HEK293T (cell line): ENCODE measurements around the gene IER3.
"Not testable (repeated sequence)": the region's sequence is repeated elsewhere in the genome, so short reads cannot be mapped to it uniquely, and the experiment has no call there.

ENCODE experiments used
- CTCF ChIA-PET: fragments of 350-600 bp; formaldehyde crosslinking; extraction: SDS; loops from one replicate; lab custom pipeline; 2021; ENCODE audit warnings: antibody characterized with exemption, inconsistent platforms; lab: Yijun Ruan, JAX
- POLR2A ChIA-PET: fragments of 350-600 bp; formaldehyde crosslinking; extraction: SDS; loops from one replicate; lab custom pipeline; 2020; ENCODE audit warnings: antibody characterized with exemption, inconsistent platforms; lab: Yijun Ruan, JAX
- DNase-seq: peaks from one replicate; pipeline ENCODE4 v3.0.0; 2012; ENCODE audit warnings: mixed read lengths; ENCODE audit errors: extremely low spot score
- ARNT ChIP-seq: fragments of 450-650 bp; IDR thresholded peaks from 2 replicates; pipeline ENCODE4 v1.6.1; 2017; ENCODE audit warnings: mild to moderate bottlenecking
- BHLHE40 ChIP-seq: fragments of 450-650 bp; IDR thresholded peaks from 2 replicates; pipeline ENCODE4 v1.6.1; 2016; ENCODE audit warnings: mild to moderate bottlenecking, moderate library complexity, borderline replicate concordance
- CTBP1 ChIP-seq: fragments of 450-650 bp; IDR thresholded peaks from 2 replicates; pipeline ENCODE4 v1.6.1; 2016; ENCODE audit warnings: borderline replicate concordance
- ELF4 ChIP-seq: fragments of 450-650 bp; IDR thresholded peaks from 2 replicates; pipeline ENCODE4 v1.6.1; 2017; ENCODE audit warnings: antibody characterized with exemption
- FOXA1 ChIP-seq: fragments of 450-650 bp; IDR thresholded peaks from 2 replicates; pipeline ENCODE4 v1.6.1; 2016; ENCODE audit warnings: mild to moderate bottlenecking
- FOXK2 ChIP-seq: fragments of 450-650 bp; IDR thresholded peaks from 2 replicates; pipeline ENCODE4 v1.6.1; 2016; ENCODE audit warnings: mild to moderate bottlenecking
- FOXM1 ChIP-seq: fragments of 450-650 bp; IDR thresholded peaks from 2 replicates; pipeline ENCODE4 v1.6.1; 2017; ENCODE audit warnings: mild to moderate bottlenecking, borderline replicate concordance
- HDGF ChIP-seq: fragments of 450-650 bp; IDR thresholded peaks from 2 replicates; pipeline ENCODE4 v1.6.1; 2017; ENCODE audit warnings: antibody characterized with exemption, borderline replicate concordance
- L3MBTL2 ChIP-seq: fragments of 450-650 bp; conservative IDR thresholded peaks from 2 replicates; pipeline ENCODE4 v1.6.1; 2016; ENCODE audit warnings: mild to moderate bottlenecking
- LEF1 ChIP-seq: fragments of 450-650 bp; IDR thresholded peaks from 2 replicates; pipeline ENCODE4 v1.6.1; 2017; ENCODE audit warnings: mild to moderate bottlenecking, borderline replicate concordance
- NFRKB ChIP-seq: fragments of 450-650 bp; IDR thresholded peaks from 2 replicates; pipeline ENCODE4 v1.6.1; 2016; ENCODE audit warnings: mild to moderate bottlenecking, moderate library complexity
- SP1 ChIP-seq: fragments of 450-650 bp; IDR thresholded peaks from 2 replicates; pipeline ENCODE4 v1.6.1; 2017
- SUZ12 ChIP-seq: fragments of 450-650 bp; IDR thresholded peaks from 2 replicates; pipeline ENCODE4 v1.6.1; 2016; ENCODE audit warnings: mild to moderate bottlenecking
- TARDBP ChIP-seq: fragments of 450-650 bp; IDR thresholded peaks from 2 replicates; pipeline ENCODE4 v1.6.1; 2016
- ZNF384 ChIP-seq: fragments of 450-650 bp; IDR thresholded peaks from 2 replicates; pipeline ENCODE4 v1.6.1; 2016
- TF ChIP-seq, protein P1 (sequence below): fragments of 450-650 bp; IDR thresholded peaks from 2 replicates; pipeline ENCODE4 v1.6.1; 2016

The IER3 gene

DNA sequence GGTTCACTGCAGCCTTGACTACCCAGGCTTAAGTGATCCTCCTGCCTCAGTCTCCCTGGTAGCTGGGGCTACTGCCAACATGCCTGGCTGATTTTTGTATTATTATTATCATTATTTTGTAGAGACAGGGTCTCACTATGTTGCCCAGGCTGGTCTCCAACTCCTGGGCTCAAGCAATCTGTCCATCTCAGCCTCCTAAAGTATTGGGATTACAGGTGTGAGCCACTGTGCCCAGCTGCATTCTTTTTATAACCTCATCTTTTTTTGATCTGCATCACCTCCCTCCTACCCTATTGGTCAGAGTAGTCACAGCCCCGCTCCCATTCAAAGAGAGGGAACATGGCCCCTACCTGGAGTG lies 23.6 kb upstream of the IER3 start:
- POLR2A ChIA-PET = interaction anchor here (1.7 kb wide), 1 partner anchor 12 kb away, joined by 6 read pairs; no protein-coding TSS in a partner anchor
- CTCF ChIA-PET = interaction anchor here (0.8 to 1.5 kb wide), 2 partner anchors 11 to 319 kb away, joined by 3 to 4 read pairs; no protein-coding TSS in a partner anchor
- TF ChIP-seq FOXK2 (no peak), FOXA1 (no peak), ELF4 (no peak), NFRKB (no peak), BHLHE40 (no peak), ARNT (no peak), ZNF384 (no peak), L3MBTL2 (no peak), CTBP1 (no peak), HDGF (no peak), FOXM1 (no peak), LEF1 (no peak), TARDBP (no peak), SP1 (no peak), SUZ12 (no peak)
- TF ChIP-seq, protein P1, sequence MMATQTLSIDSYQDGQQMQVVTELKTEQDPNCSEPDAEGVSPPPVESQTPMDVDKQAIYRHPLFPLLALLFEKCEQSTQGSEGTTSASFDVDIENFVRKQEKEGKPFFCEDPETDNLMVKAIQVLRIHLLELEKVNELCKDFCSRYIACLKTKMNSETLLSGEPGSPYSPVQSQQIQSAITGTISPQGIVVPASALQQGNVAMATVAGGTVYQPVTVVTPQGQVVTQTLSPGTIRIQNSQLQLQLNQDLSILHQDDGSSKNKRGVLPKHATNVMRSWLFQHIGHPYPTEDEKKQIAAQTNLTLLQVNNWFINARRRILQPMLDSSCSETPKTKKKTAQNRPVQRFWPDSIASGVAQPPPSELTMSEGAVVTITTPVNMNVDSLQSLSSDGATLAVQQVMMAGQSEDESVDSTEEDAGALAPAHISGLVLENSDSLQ = no peak
- DNase-seq = no peak

DNA sequence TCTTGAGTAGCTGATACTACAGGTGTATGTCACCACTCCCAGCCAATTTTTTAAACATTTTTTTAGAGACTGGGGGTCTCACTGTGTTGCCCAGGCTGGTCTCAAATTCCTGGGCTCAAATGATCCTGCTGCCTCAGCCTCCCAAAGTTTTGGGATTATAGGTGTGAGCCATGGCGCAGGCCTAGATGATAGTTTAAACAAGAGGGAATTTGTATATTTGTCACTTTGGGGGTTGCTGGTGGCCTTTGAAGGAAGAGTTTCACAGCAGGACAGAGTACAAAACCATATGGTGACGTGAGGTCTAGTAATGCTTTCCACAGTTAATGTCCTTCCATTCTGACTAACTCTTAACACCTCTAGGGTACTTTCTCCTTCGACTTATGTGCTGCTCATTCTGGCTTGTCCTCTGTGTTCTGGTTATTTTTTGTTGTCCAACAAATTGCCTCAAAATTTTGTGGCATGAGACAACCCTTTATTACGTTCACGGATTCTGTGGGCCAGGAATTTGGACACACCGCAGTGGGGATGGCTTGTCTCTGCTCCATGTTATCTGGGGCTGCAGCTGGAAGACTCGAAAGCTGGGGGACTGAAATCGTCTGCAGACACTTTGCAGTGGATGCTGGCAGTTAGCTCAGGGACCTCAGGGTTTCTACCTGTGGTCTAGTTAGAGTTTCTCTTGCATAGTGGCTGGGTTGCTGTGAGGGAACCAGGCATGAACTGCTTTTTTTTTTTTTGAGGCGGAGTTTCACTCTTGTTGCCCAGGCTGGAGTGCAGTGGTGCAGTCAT lies 23.0 kb upstream of the IER3 start:
- no peak for TF ChIP-seq BHLHE40
- TF ChIP-seq FOXM1 = no peak
- no peak for TF ChIP-seq ZNF384
- TF ChIP-seq LEF1 = no peak
- TF ChIP-seq, protein P1 = no peak
- TF ChIP-seq NFRKB = no peak
- TF ChIP-seq SUZ12 = no peak
- no peak for TF ChIP-seq ARNT
- TF ChIP-seq SP1 = no peak
- no peak for TF ChIP-seq ELF4
- no peak for TF ChIP-seq HDGF
- no peak for TF ChIP-seq L3MBTL2
- TF ChIP-seq TARDBP = no peak
- no peak for TF ChIP-seq FOXK2
- no peak for DNase-seq
- CTCF ChIA-PET = interaction anchor here (0.6 kb wide), 2 partner anchors 12 to 16 kb away, joined by 4 to 7 read pairs; no protein-coding TSS in a partner anchor
- POLR2A ChIA-PET = interaction anchor here (0.8 to 2.2 kb wide), 4 partner anchors 10 to 23 kb away, joined by 3 to 9 read pairs (median 6); partner anchors contain the start of gene IER3

DNA sequence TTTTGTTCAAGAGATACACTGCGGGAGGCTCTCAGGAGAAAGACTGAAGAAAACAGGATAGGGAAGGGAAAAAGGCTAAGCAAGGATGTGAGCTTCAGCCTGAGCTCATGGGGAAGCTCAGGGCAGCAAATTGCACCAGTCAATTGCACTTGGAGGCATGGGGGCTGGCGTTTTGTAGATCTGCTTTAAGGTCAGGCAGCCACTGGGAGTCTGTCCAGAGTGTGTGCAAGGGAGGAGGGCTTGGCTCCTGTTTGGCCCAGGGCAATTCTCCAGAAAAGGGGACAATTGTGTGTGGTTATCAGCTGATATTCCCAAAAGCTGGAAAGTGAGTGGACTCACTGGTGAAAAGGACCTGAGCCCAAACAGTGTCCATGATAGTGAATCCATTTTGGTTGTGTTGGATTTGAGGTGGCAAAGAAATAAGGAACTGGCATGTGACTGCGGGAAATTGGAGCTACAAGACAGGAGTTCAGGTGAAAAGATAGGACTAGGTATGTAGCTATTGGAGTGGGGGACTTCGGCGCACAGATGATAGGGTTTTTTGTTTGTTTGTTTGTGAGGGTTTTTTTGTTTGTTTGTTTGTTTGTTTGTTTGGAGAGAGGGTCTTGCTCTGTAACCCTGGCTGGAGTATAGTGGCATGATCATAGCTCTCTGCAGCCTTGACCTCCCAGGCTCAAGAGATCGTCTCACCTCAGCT lies 22.3 kb upstream of the IER3 start:
- DNase-seq = no peak
- ChIA-PET POLR2A (interaction anchor here (0.8 to 2.2 kb wide), 4 partner anchors 10 to 22 kb away, joined by 3 to 9 read pairs (median 6); partner anchors contain the start of gene IER3), CTCF (interaction anchor here (0.6 kb wide), 2 partner anchors 11 to 16 kb away, joined by 4 to 7 read pairs; no protein-coding TSS in a partner anchor)

DNA sequence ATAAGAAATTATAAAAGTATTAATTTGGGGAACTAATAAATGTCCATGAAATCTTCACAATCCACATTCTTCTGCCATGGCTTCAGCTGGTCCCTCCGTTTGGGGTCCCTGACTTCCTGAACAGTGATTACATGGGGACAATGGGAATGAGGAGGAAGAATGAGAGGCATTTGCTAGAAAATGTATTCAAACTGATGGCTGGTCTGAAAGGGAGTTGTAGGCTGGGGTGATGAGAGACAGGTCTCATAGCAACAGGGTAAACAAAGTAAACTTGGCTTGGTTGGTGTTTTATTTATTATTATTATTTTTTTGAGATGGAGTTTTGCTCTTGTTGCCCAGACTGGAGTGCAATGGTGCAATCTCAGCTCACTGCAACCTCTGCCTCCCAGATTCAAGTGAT lies 21.1 kb upstream of the IER3 start:
- POLR2A ChIA-PET = interaction anchor here (0.7 to 2.2 kb wide), 2 partner anchors 21 to 748 kb away, joined by 3 to 6 read pairs; partner anchors contain the start of gene IER3
- CTCF ChIA-PET, DNase-seq: not testable (repeated sequence)

More for the DNA sequence above, 22.3 kb upstream of the IER3 start:
- TF ChIP-seq HDGF (no peak), TARDBP (no peak), ELF4 (no peak), LEF1 (no peak), L3MBTL2 (no peak), SP1 (no peak), BHLHE40 (no peak), FOXM1 (no peak), SUZ12 (no peak), CTBP1 (no peak), ZNF384 (no peak), FOXK2 (no peak), NFRKB (no peak), FOXA1 (no peak), ARNT (no peak)
- TF ChIP-seq, protein P1 = no peak

DNA sequence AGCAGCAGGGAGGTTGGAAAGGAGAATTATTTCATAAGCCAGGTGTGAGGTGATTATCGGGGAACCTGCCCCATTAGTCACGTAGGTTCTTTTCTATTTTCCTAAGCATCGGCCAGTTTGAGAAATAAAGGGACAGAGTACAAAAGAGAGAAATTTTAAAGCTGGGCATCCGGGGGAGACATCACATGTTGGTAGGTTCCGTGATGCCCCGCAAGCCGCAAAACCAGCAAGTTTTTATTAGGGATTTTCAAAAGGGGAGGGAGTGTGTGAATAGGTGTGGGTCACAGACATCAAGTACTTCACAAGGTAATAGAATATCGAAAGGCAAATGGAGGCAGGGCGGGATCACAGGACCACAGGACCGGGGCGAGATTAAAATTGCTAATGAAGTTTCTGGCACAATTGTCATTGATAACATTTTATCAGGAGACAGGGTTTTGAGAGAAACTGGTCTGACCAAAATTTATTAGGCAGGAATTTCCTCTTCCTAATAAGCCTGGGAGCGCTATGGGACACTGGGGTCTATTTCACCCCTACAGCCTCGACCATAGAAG lies 20.2 kb upstream of the IER3 start:
- not testable (repeated sequence) for DNase-seq
- CTCF ChIA-PET = interaction anchor here (0.6 to 1.2 kb wide), 2 partner anchors 42 to 304 kb away, joined by 3 read pairs; no protein-coding TSS in a partner anchor
- POLR2A ChIA-PET = interaction anchor here (0.9 to 1.5 kb wide), 4 partner anchors 17 to 47 kb away, joined by 3 to 5 read pairs (median 4); partner anchors contain the start of gene MDC1
